H1 (cell line): Measurements from ENCODE around the gene CASP12. TPM values are rescaled to one million over a fixed set of nuclear protein-coding genes. Genes with fewer than 3 reads are reported as not detected.

Source experiments
- CTCF ChIA-PET: fragments of 300-600 bp; sonication (Branson Sonifier 250); formaldehyde crosslinking; loops from one replicate; lab custom pipeline; 2021; ENCODE audit not compliant: partially characterized antibody; lab: Charles Lee
- POLR2A ChIA-PET: fragments of 300-600 bp; sonication (Branson Sonifier 250); formaldehyde crosslinking; loops from one replicate; lab custom pipeline; 2021; ENCODE audit warnings: inconsistent platforms; ENCODE audit not compliant: partially characterized antibody; lab: Charles Lee
- DNase-seq, 2 experiments: peaks; one replicate each; pipeline versions ENCODE4 v3.0.0 to v3.0.0-alpha.2; 2010 to 2022; ENCODE audit warnings: low spot score in 2 of 2, low read depth in 1 of 2, mixed read lengths in 1 of 2
- FAIRE-seq: peaks from 2 replicates; lab custom pipeline; 2011; peaks lifted over from hg19 to GRCh38; lab: Jason Lieb, UNC
- H2AFZ ChIP-seq: 2 replicates; pipeline ENCODE4 v1.8.1; 2012; ENCODE audit warnings: low read length, inconsistent platforms
- H2AK5ac ChIP-seq: 2 replicates; pipeline ENCODE4 v1.6.1; 2013; ENCODE audit warnings: low read depth, low read length
- H2BK120ac ChIP-seq: replicated peaks from 2 replicates; pipeline ENCODE3; 2013; ENCODE audit warnings: low read depth, low read length, inconsistent platforms
- H2BK12ac ChIP-seq: 2 replicates; pipeline ENCODE4 v1.6.1; 2013; ENCODE audit warnings: low read depth, low read length
- H2BK15ac ChIP-seq: 2 replicates; pipeline ENCODE4 v1.6.1; 2013; ENCODE audit warnings: low read length
- H2BK20ac ChIP-seq: 2 replicates; pipeline ENCODE4 v1.6.1; 2013; ENCODE audit warnings: low read length
- H2BK5ac ChIP-seq: 2 replicates; pipeline ENCODE4 v1.6.1; 2013; ENCODE audit warnings: low read depth, low read length
- H3K14ac ChIP-seq: 2 replicates; pipeline ENCODE4 v1.6.1; 2013; ENCODE audit warnings: inconsistent platforms; ENCODE audit not compliant: insufficient read length
- H3K18ac ChIP-seq: 2 replicates; pipeline ENCODE4 v1.6.1; 2013; ENCODE audit warnings: low read length; ENCODE audit errors: extremely low read depth
- H3K23ac ChIP-seq: 2 replicates; pipeline ENCODE4 v1.6.1; 2013; ENCODE audit warnings: inconsistent platforms; ENCODE audit not compliant: insufficient read length
- H3K23me2 ChIP-seq: 2 replicates; pipeline ENCODE4 v1.6.1; 2013; ENCODE audit warnings: low read depth, low read length
- H3K27ac ChIP-seq: 2 replicates; pipeline ENCODE4 v1.6.1; 2011; ENCODE audit warnings: low read depth, low read length, inconsistent platforms
- H3K27me3 ChIP-seq, 4 experiments: replicated peaks in 1 of 4; 1 replicate in 1 of 4; 2 replicates in 3 of 4; pipeline versions ENCODE4 v1.6.1 to v1.8.1; 2011 to 2013; ENCODE audit warnings: low read length in 3 of 4, mild to moderate bottlenecking in 3 of 4, inconsistent platforms in 2 of 4, mixed read lengths in 2 of 4, moderate library complexity in 1 of 4; ENCODE audit not compliant: control insufficient read depth in 3 of 4, insufficient read depth in 3 of 4; ENCODE audit errors: extremely low read depth in 1 of 4
- H3K36me3 ChIP-seq, 4 experiments: 2 replicates each; pipeline versions ENCODE4 v1.6.1 to v1.8.1; 2011 to 2013; ENCODE audit warnings: mild to moderate bottlenecking in 4 of 4, low read length in 3 of 4, moderate library complexity in 2 of 4, control low read depth in 1 of 4, inconsistent platforms in 1 of 4; ENCODE audit not compliant: insufficient read depth in 4 of 4, control insufficient read depth in 2 of 4
- H3K4ac ChIP-seq: replicated peaks from 2 replicates; pipeline ENCODE3; 2013; ENCODE audit warnings: low read length, low read depth, mixed read lengths, inconsistent platforms; ENCODE audit not compliant: insufficient read length
- H3K4me1 ChIP-seq, 4 experiments: replicated peaks in 1 of 4; 1 replicate in 1 of 4; 2 replicates in 3 of 4; pipeline versions ENCODE4 v1.6.1 to v1.8.1; 2011 to 2013; ENCODE audit warnings: low read length in 3 of 4, inconsistent platforms in 2 of 4, mixed read lengths in 1 of 4; ENCODE audit not compliant: insufficient read depth in 4 of 4, control insufficient read depth in 3 of 4
- H3K4me2 ChIP-seq, 2 experiments: 2 replicates each; pipeline versions ENCODE4 v1.6.1 to v1.8.1; 2011 to 2013; ENCODE audit warnings: low read depth in 2 of 2, low read length in 2 of 2, control low read depth in 1 of 2, inconsistent platforms in 1 of 2, mild to moderate bottlenecking in 1 of 2; ENCODE audit not compliant: insufficient read depth in 1 of 2
- H3K4me3 ChIP-seq, 4 experiments: fragments of 200-600, 300-600 bp in 1 of 4; sonication (generic), shearing (Covaris generic), sonication (Bioruptor Twin) in 1 of 4; 2 replicates each; pipeline versions ENCODE4 v1.5.1 to v1.8.1; 2011 to 2016; ENCODE audit warnings: low read length in 4 of 4, low read depth in 3 of 4, control low read depth in 2 of 4, inconsistent platforms in 2 of 4, mild to moderate bottlenecking in 2 of 4, mixed read lengths in 1 of 4, moderate library complexity in 1 of 4; ENCODE audit not compliant: insufficient read depth in 2 of 4; ENCODE audit errors: extremely low read depth in 1 of 4
- H3K56ac ChIP-seq: replicated peaks from 2 replicates; pipeline ENCODE3; 2013; ENCODE audit warnings: low read depth, mild to moderate bottlenecking, mixed read lengths, low read length, inconsistent platforms; ENCODE audit not compliant: insufficient read length
- H3K79me1 ChIP-seq: 2 replicates; pipeline ENCODE4 v1.6.1; 2013; ENCODE audit warnings: low read depth, low read length, control low read depth
- H3K79me2 ChIP-seq, 2 experiments: 2 replicates each; pipeline versions ENCODE4 v1.6.1 to v1.8.1; 2012 to 2013; ENCODE audit warnings: low read length in 2 of 2, mild to moderate bottlenecking in 2 of 2, inconsistent platforms in 1 of 2; ENCODE audit not compliant: insufficient read depth in 2 of 2, control insufficient read depth in 1 of 2
- H3K9ac ChIP-seq, 4 experiments: replicated peaks in 1 of 4; 1 replicate in 1 of 4; 2 replicates in 3 of 4; pipeline versions ENCODE4 v1.6.1 to v1.8.1; 2011 to 2013; ENCODE audit warnings: low read depth in 3 of 4, low read length in 3 of 4, control low read depth in 2 of 4, mild to moderate bottlenecking in 2 of 4, moderate library complexity in 2 of 4, inconsistent platforms in 1 of 4; ENCODE audit errors: extremely low read depth in 1 of 4
- H3K9me3 ChIP-seq, 2 experiments: 2 replicates each; pipeline versions ENCODE4 v1.6.1 to v1.8.1; 2012 to 2013; ENCODE audit warnings: mild to moderate bottlenecking in 2 of 2, moderate library complexity in 2 of 2, control low read depth in 1 of 2, inconsistent platforms in 1 of 2, low read depth in 1 of 2, low read length in 1 of 2, mixed read lengths in 1 of 2; ENCODE audit not compliant: insufficient read depth in 2 of 2
- H4K20me1 ChIP-seq, 2 experiments: replicated peaks in 1 of 2; 2 replicates each; pipeline versions ENCODE3 to v1.8.1; 2011 to 2013; ENCODE audit warnings: inconsistent platforms in 2 of 2, low read length in 2 of 2, mild to moderate bottlenecking in 1 of 2; ENCODE audit not compliant: insufficient read depth in 2 of 2, control insufficient read depth in 1 of 2
- H4K5ac ChIP-seq: 2 replicates; pipeline ENCODE4 v1.6.1; 2013; ENCODE audit warnings: low read length, low read depth, mixed read lengths, inconsistent platforms; ENCODE audit not compliant: insufficient read length
- H4K8ac ChIP-seq: 2 replicates; pipeline ENCODE4 v1.8.0; 2013; ENCODE audit warnings: mild to moderate bottlenecking, moderate library complexity, low read length, inconsistent platforms; ENCODE audit not compliant: insufficient read depth; ENCODE audit errors: extremely low read depth
- H4K91ac ChIP-seq: replicated peaks from 2 replicates; pipeline ENCODE3; 2013; ENCODE audit warnings: low read length, mixed read lengths, inconsistent platforms; ENCODE audit not compliant: insufficient read length
- YY1 ChIP-seq: IDR thresholded peaks from 2 replicates; pipeline ENCODE4 v1.6.1; 2011; ENCODE audit warnings: low read depth, mild to moderate bottlenecking, low read length
- ZNF274 ChIP-seq: IDR thresholded peaks from 2 replicates; pipeline ENCODE4 v1.7.0; 2012; ENCODE audit warnings: low read length, borderline replicate concordance; ENCODE audit errors: extremely low read depth
- WGBS, 2 experiments: shearing (Covaris generic) in 1 of 2; methylation state at CpG; one replicate each; pipeline versions ENCODE4 v1.1.6 to v1.1.7; 2013 to 2015; ENCODE audit warnings: low lambda C conversion rate in 2 of 2, mixed read lengths in 2 of 2, inconsistent platforms in 1 of 2, low coverage in 1 of 2, missing lambda C conversion rate in 1 of 2; ENCODE audit not compliant: insufficient replicate concordance in 2 of 2, insufficient coverage in 1 of 2, insufficient read length in 1 of 2; ENCODE audit errors: extremely low coverage in 1 of 2, missing lambda C conversion rate in 1 of 2; 5-methylcytosine and 5-hydroxymethylcytosine counted together
- polyA plus RNA-seq, 7 experiments: library from polyadenylated mRNA; depleted of rRNA in 3 of 7; stranded (reverse) in 5 of 7; unstranded in 2 of 7; fragments of >200 nt in 5 of 7; fragments of 200-250 nt in 2 of 7; gene quantifications; 1 replicate in 5 of 7; 2 replicates in 1 of 7; 4 replicates in 1 of 7; pipeline versions ENCODE4 v1.2.1 to v1.2.3, GENCODE V29; 2011 to 2013; ENCODE audit warnings: missing spikeins in 2 of 7, mixed read lengths in 2 of 7
- total RNA-seq: library from RNA; stranded (reverse); fragmentation: NEBNext Ultra II Directional; extraction: Animal tissue kit (Norgen Biotek cat#: 25700); gene quantifications from 2 replicates; pipeline ENCODE4 v1.2.1, GENCODE V29; 2021

Gene CASP12
- total and polyA plus RNA-seq, 2 of the 8 experiments (the other 6 are each of a cell fraction or from before 2014, with no cell fraction given), result not detected

DNA sequence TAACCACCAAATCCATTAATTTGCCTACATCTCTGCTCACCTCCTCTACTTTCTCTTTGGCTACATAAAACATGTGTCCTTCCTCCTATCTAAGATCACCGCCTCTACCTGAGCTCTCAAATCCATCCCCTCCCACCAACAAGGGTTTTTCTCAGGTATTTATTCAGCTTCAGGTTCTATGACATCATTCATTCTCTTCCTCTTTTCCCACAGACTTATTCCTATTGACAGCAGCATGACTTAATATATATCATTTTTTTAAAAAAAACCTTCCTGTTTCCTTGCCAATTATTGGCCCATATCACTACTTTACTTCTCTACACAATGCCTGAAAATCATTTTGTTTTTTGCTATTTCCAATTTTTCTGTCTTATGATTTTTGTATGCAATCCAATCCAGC lies 4.4 kb downstream of the CASP12 start:
- H3K4ac ChIP-seq, result no peak overlapping the region
- H3K4me2 ChIP-seq, result no peak overlapping the region
- H2AFZ ChIP-seq, result no peak overlapping the region
- H3K79me2 ChIP-seq, result no peaks in the 10 kb centered on the region
- DNase-seq, result no peak
- H4K91ac ChIP-seq, result no peak overlapping the region
- H3K9me3 ChIP-seq, result no peaks in the 10 kb centered on the region
- CTCF ChIA-PET, result interaction anchor here (1.5 to 2.4 kb wide), 2 partner anchors 14 to 53 kb away, joined by 3 to 9 read pairs; no protein-coding TSS in a partner anchor
- no peak overlapping the region for H3K18ac ChIP-seq
- H3K56ac ChIP-seq, result no peak overlapping the region
- H4K5ac ChIP-seq, result no peak overlapping the region
- no peaks in the 10 kb centered on the region for H3K27me3 ChIP-seq
- no peaks in the 10 kb centered on the region for H3K36me3 ChIP-seq
- H2BK120ac ChIP-seq, result no peak overlapping the region
- H2BK5ac ChIP-seq, result no peak overlapping the region
- H2BK12ac ChIP-seq, result no peak overlapping the region
- POLR2A ChIA-PET, result no interaction called here
- H3K27ac ChIP-seq, result no peak overlapping the region
- no peak overlapping the region for H2AK5ac ChIP-seq
- no peak for TF ChIP-seq YY1
- no peak for TF ChIP-seq ZNF274
- FAIRE-seq, result no peak
- no peak overlapping the region for H2BK20ac ChIP-seq
- no peak overlapping the region for H3K14ac ChIP-seq
- H2BK15ac ChIP-seq, result no peak overlapping the region
- no peaks in the 10 kb centered on the region for H4K20me1 ChIP-seq
- peaks cover 0 to 5% (median 4%) of the 10 kb centered on the region in 4 experiments; a peak in 4 of 7 replicates for H3K4me1 ChIP-seq
- no peak overlapping the region for H3K4me3 ChIP-seq
- H4K8ac ChIP-seq, result no peak overlapping the region
- H3K23ac ChIP-seq, result no peak overlapping the region
- WGBS, 2 experiments, result 83% methylated on average over 1 of the region's 1 CpG; no CpG with 5 or more reads in 1 of the 2 experiments
- H3K79me1 ChIP-seq, result no peaks in the 10 kb centered on the region
- H3K9ac ChIP-seq, result no peak overlapping the region
- H3K23me2 ChIP-seq, result no peaks in the 10 kb centered on the region
